HEK293T (cell line): ENCODE data around the gene MOGAT3.

Experiments used
- CTCF ChIA-PET: fragments of 350-600 bp; formaldehyde crosslinking; extraction: SDS; loops from one replicate; lab custom pipeline; 2021; ENCODE audit warnings: antibody characterized with exemption, inconsistent platforms; lab: Yijun Ruan, JAX
- POLR2A ChIA-PET: fragments of 350-600 bp; formaldehyde crosslinking; extraction: SDS; loops from one replicate; lab custom pipeline; 2020; ENCODE audit warnings: antibody characterized with exemption, inconsistent platforms; lab: Yijun Ruan, JAX
- DNase-seq: peaks from one replicate; pipeline ENCODE4 v3.0.0; 2012; ENCODE audit warnings: mixed read lengths; ENCODE audit errors: extremely low spot score
- ARNT ChIP-seq: fragments of 450-650 bp; IDR thresholded peaks from 2 replicates; pipeline ENCODE4 v1.6.1; 2017; ENCODE audit warnings: mild to moderate bottlenecking
- BHLHE40 ChIP-seq: fragments of 450-650 bp; IDR thresholded peaks from 2 replicates; pipeline ENCODE4 v1.6.1; 2016; ENCODE audit warnings: mild to moderate bottlenecking, moderate library complexity, borderline replicate concordance
- CTBP1 ChIP-seq: fragments of 450-650 bp; IDR thresholded peaks from 2 replicates; pipeline ENCODE4 v1.6.1; 2016; ENCODE audit warnings: borderline replicate concordance
- ELF4 ChIP-seq: fragments of 450-650 bp; IDR thresholded peaks from 2 replicates; pipeline ENCODE4 v1.6.1; 2017; ENCODE audit warnings: antibody characterized with exemption
- FOXA1 ChIP-seq: fragments of 450-650 bp; IDR thresholded peaks from 2 replicates; pipeline ENCODE4 v1.6.1; 2016; ENCODE audit warnings: mild to moderate bottlenecking
- FOXK2 ChIP-seq: fragments of 450-650 bp; IDR thresholded peaks from 2 replicates; pipeline ENCODE4 v1.6.1; 2016; ENCODE audit warnings: mild to moderate bottlenecking
- FOXM1 ChIP-seq: fragments of 450-650 bp; IDR thresholded peaks from 2 replicates; pipeline ENCODE4 v1.6.1; 2017; ENCODE audit warnings: mild to moderate bottlenecking, borderline replicate concordance
- HDGF ChIP-seq: fragments of 450-650 bp; IDR thresholded peaks from 2 replicates; pipeline ENCODE4 v1.6.1; 2017; ENCODE audit warnings: antibody characterized with exemption, borderline replicate concordance
- L3MBTL2 ChIP-seq: fragments of 450-650 bp; conservative IDR thresholded peaks from 2 replicates; pipeline ENCODE4 v1.6.1; 2016; ENCODE audit warnings: mild to moderate bottlenecking
- LEF1 ChIP-seq: fragments of 450-650 bp; IDR thresholded peaks from 2 replicates; pipeline ENCODE4 v1.6.1; 2017; ENCODE audit warnings: mild to moderate bottlenecking, borderline replicate concordance
- NFRKB ChIP-seq: fragments of 450-650 bp; IDR thresholded peaks from 2 replicates; pipeline ENCODE4 v1.6.1; 2016; ENCODE audit warnings: mild to moderate bottlenecking, moderate library complexity
- PKNOX1 ChIP-seq: fragments of 450-650 bp; IDR thresholded peaks from 2 replicates; pipeline ENCODE4 v1.6.1; 2016
- SP1 ChIP-seq: fragments of 450-650 bp; IDR thresholded peaks from 2 replicates; pipeline ENCODE4 v1.6.1; 2017
- SUZ12 ChIP-seq: fragments of 450-650 bp; IDR thresholded peaks from 2 replicates; pipeline ENCODE4 v1.6.1; 2016; ENCODE audit warnings: mild to moderate bottlenecking
- TARDBP ChIP-seq: fragments of 450-650 bp; IDR thresholded peaks from 2 replicates; pipeline ENCODE4 v1.6.1; 2016
- ZNF384 ChIP-seq: fragments of 450-650 bp; IDR thresholded peaks from 2 replicates; pipeline ENCODE4 v1.6.1; 2016

The MOGAT3 gene

DNA sequence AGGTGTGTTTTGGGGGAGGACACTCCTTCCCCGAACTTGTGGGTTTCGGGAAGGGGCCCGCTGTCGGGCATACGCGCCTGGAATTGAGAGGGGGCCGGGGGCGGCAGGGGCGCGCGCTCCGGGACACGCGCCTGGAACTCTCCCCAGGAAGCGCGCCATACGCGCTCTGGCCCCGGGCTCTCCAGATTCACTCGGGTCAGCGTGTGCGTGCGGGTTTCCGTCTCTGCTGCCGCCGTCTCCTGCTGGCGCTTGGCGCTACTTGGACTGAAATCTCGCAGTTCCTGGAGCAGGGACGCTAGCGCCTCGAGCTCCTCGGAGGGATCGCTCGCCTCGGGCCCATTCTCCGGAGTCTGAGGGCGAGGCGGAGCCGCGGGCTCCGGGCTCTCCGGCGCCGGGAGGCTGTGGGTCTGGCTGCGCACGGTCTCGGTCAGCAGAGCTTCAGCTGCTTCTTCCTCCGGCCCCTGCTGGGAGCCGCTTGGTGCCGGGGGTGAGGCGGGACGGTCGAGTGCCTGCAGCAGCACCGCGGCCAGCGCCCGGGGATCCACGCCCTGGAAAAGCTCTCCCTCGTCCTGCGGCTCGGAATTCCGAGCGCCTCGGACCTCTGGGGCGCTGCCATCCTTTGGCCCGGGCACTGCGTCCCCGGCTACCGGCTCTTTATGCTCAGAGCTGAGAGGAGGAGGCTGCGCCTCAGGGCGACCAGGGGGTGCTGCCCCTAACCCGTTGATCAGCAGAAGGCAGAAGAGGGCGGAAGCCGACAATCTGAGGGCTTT is 36.6 kb downstream of the MOGAT3 start:
- DNase-seq, result no peak
- ChIA-PET POLR2A (interaction anchor here (1.4 kb wide), 1 partner anchor 20 kb away, joined by 5 read pairs; no protein-coding TSS in a partner anchor), CTCF (no interaction called here)
- TF ChIP-seq SUZ12 (no peak), ZNF384 (no peak), PKNOX1 (no peak), BHLHE40 (no peak), L3MBTL2 (no peak), NFRKB (no peak), CTBP1 (no peak), ARNT (no peak), FOXM1 (no peak), ELF4 (no peak), TARDBP (no peak), LEF1 (no peak), HDGF (no peak), SP1 (no peak), FOXK2 (no peak), FOXA1 (no peak)

- ChIA-PET POLR2A (interaction anchor here (0.8 to 1.0 kb wide), 2 partner anchors 19 to 55 kb away, joined by 3 to 5 read pairs; partner anchors contain the start of gene ZNHIT1), CTCF (interaction anchor here (1.1 to 1.2 kb wide), 2 partner anchors 19 to 29 kb away, joined by 8 to 10 read pairs; no protein-coding TSS in a partner anchor)
- TF ChIP-seq LEF1 (no peak), TARDBP (no peak), L3MBTL2 (no peak), CTBP1 (peak; percentile 51; the same call in 1 of the 2 replicates), SUZ12 (no peak), FOXK2 (no peak), NFRKB (no peak)
- DNase-seq, result no peak
These were observed 37.4 kb downstream of the MOGAT3 start for GRCh38 chr7:101163279-101164070.

DNA sequence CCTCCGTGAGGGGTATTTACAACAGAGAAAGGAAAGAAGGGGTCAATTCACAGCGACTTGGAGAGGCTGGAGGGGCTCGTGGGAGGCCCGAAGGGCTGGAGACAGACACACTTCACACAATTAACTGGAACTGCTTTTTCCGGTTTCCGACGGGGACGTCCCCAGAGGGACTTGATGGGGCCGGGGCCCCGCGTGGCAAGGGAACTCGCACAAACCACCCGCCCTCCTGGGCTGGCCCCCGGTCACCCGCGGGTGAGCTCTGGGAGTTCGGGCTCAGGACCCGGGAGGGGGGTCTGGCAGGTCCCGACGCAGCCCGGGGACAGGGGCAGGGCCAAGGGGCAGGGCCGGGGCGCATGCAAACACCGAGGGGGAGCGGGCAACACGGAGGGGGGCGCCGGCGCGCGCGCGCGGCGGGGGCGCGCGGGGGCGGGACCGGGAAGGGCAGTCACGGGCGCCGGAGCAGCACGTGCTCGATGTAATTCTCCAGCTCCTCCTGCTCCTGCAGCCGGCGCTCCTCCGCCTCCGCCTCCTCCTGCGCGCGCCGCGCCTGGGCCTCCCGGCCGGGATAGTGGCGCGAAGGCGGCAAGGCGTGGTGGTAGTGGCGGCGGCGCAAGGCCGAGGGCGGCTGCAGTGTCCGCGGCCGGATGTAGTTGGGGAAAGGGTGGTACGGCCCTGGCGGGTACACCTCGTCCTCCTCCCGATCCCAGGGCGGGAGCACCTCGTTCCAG is 38.1 kb downstream of the MOGAT3 start:
- ChIA-PET CTCF (interaction anchor here (1.1 to 1.2 kb wide), 2 partner anchors 19 to 30 kb away, joined by 8 to 10 read pairs; no protein-coding TSS in a partner anchor), POLR2A (interaction anchor here (0.6 to 1.0 kb wide), 4 partner anchors 11 to 55 kb away, joined by 3 to 5 read pairs (median 3); partner anchors contain the start of gene ZNHIT1)
- peak; percentile 61 for DNase-seq

GRCh38 chr7:101161692-101162471 is 39.0 kb downstream of the MOGAT3 start:
- TF ChIP-seq BHLHE40 (no peak), L3MBTL2 (no peak), SUZ12 (no peak), PKNOX1 (no peak), ELF4 (no peak), FOXA1 (no peak)
- DNase-seq, result no peak
- ChIA-PET CTCF (no interaction called here), POLR2A (interaction anchor here (0.8 kb wide), 1 partner anchor 12 kb away, joined by 3 read pairs; no protein-coding TSS in a partner anchor)

More for the DNA sequence above, 38.1 kb downstream of the MOGAT3 start:
- TF ChIP-seq ARNT (no peak), LEF1 (no peak), L3MBTL2 (peak; percentile 87), ELF4 (no peak), SP1 (no peak)

DNA sequence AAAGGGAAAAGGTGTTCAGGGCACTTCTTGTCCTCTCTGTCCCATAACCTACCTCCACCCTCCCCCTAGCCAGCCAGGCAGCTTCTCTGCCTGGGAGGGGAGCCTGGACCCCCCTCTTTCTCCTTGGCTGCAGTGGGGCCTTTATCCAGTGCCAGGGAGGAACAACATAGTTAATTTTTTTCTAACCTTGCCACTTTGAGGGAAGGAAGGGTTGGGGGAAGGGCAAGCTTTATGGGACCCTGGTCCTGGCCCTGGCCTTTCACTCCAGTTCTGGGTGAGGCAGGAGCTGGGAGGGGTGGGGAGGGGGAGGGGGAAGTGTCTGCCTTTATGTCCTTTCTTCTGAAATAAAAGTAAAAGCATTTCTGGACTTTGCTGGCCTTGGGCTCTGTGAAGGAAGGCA is 39.9 kb downstream of the MOGAT3 start:
- ChIA-PET CTCF (interaction anchor here (1.1 kb wide), 1 partner anchor 16 kb away, joined by 4 read pairs; no protein-coding TSS in a partner anchor), POLR2A (no interaction called here)

More for the DNA sequence above, 39.9 kb downstream of the MOGAT3 start:
- TF ChIP-seq NFRKB (no peak), ZNF384 (no peak), ARNT (no peak), FOXK2 (no peak), BHLHE40 (no peak), SUZ12 (no peak), SP1 (no peak), CTBP1 (no peak), L3MBTL2 (no peak), LEF1 (no peak), ELF4 (no peak), FOXM1 (no peak), HDGF (no peak)
- DNase-seq, result no peak
